PC-3 (cell line): ENCODE measurements around the gene CCDC154. TPM values are rescaled to one million over a fixed set of nuclear protein-coding genes. Genes with fewer than 3 reads are reported as not detected.

Source experiments
- ATAC-seq: fragments of 200-7000 bp; cut with Tn5 transposase; 2 replicates; pipeline ENCODE4 v1.9.1; 2020; ENCODE audit warnings: mild to moderate bottlenecking, moderate library complexity
- BruUV-seq: library from RNA; stranded (reverse); fragments of 400-500 nt; replicated peaks from 2 replicates; lab custom pipeline; 2021; lab: Mats Ljungman, UMichigan
- CTCF ChIA-PET: fragments of 300-600 bp; sonication (Branson Sonifier 250); formaldehyde crosslinking; loops from one replicate; lab custom pipeline; 2022; ENCODE audit warnings: antibody characterized with exemption; lab: Charles Lee
- POLR2A ChIA-PET: fragments of 300-600 bp; sonication (Branson Sonifier 250); formaldehyde crosslinking; loops from one replicate; lab custom pipeline; 2022; ENCODE audit warnings: antibody characterized with exemption; ENCODE audit not compliant: unreplicated experiment; lab: Charles Lee
- DNase-seq: peaks from one replicate; pipeline ENCODE4 v3.0.0-alpha.2; 2015
- H2AFZ ChIP-seq: fragments of 300-600 bp; sonication (generic); 2 replicates; pipeline ENCODE4 v1.6.0; 2016; ENCODE audit warnings: antibody characterized with exemption, low read length
- H3F3A ChIP-seq: fragments of 300-600 bp; sonication (generic); one replicate; pipeline ENCODE4 v1.6.0; 2017; ENCODE audit warnings: antibody characterized with exemption, low read length, control low read depth, mild to moderate bottlenecking; ENCODE audit not compliant: unreplicated experiment
- H3K27ac ChIP-seq: fragments of 300-600 bp; sonication (generic); 2 replicates; pipeline ENCODE4 v1.5.1; 2016; ENCODE audit warnings: mild to moderate bottlenecking, low read length
- H3K27me3 ChIP-seq: fragments of 300-600 bp; sonication (generic); 2 replicates; pipeline ENCODE4 v1.6.1; 2016; ENCODE audit warnings: low read length, mixed read lengths
- H3K36me3 ChIP-seq: fragments of 300-600 bp; sonication (generic); 2 replicates; pipeline ENCODE4 v1.6.1; 2016; ENCODE audit warnings: low read depth, mixed run types, low read length, mixed read lengths
- H3K4me1 ChIP-seq: fragments of 300-600 bp; sonication (generic); 2 replicates; pipeline ENCODE4 v1.5.1; 2016; ENCODE audit warnings: low read length; ENCODE audit not compliant: insufficient read depth
- H3K4me2 ChIP-seq: fragments of 300-600 bp; sonication (generic); 2 replicates; pipeline ENCODE4 v1.6.0; 2016; ENCODE audit warnings: low read length
- H3K4me3 ChIP-seq: fragments of 300-600 bp; sonication (generic); 2 replicates; pipeline ENCODE4 v1.5.1; 2016; ENCODE audit warnings: mild to moderate bottlenecking, low read length, mixed read lengths
- H3K79me2 ChIP-seq: fragments of 300-600 bp; sonication (generic); 2 replicates; pipeline ENCODE4 v1.6.1; 2017; ENCODE audit warnings: low read length, mixed read lengths
- H3K9ac ChIP-seq: fragments of 300-600 bp; sonication (generic); 2 replicates; pipeline ENCODE4 v1.6.0; 2016; ENCODE audit warnings: mild to moderate bottlenecking, low read length
- H3K9me2 ChIP-seq: fragments of 300-600 bp; sonication (generic); replicated peaks from 2 replicates; pipeline ENCODE4 v1.6.1; 2016; ENCODE audit warnings: mixed run types, low read length, mixed read lengths
- H3K9me3 ChIP-seq: fragments of 300-600 bp; sonication (generic); 2 replicates; pipeline ENCODE4 v1.6.1; 2016; ENCODE audit warnings: low read length, mixed read lengths
- H4K20me1 ChIP-seq: fragments of 300-600 bp; sonication (generic); 2 replicates; pipeline ENCODE4 v1.6.1; 2016; ENCODE audit warnings: low read length, mixed read lengths
- EZH2 ChIP-seq: fragments of 300-600 bp; sonication (generic); IDR thresholded peaks from one replicate; pipeline ENCODE4 v1.6.1; 2017; ENCODE audit warnings: antibody characterized with exemption, mild to moderate bottlenecking, low read length; ENCODE audit not compliant: unreplicated experiment
- EZH2phosphoT487 ChIP-seq: fragments of 300-600 bp; sonication (generic); IDR thresholded peaks from 2 replicates; pipeline ENCODE4 v1.6.1; 2018; ENCODE audit warnings: mild to moderate bottlenecking, antibody characterized with exemption, low read length, borderline replicate concordance
- intact Hi-C: fragments of 100-400 bp; cut with micrococcal nuclease; formaldehyde crosslinking; loops from 2 replicates; pipeline ENCODE4 v1.9.0; 2023
- total RNA-seq: library from RNA; depleted of rRNA; stranded (reverse); fragments of >200 nt; gene quantifications from 2 replicates; pipeline ENCODE4 v1.2.3, GENCODE V29; 2014
- TF ChIP-seq, protein P1 (sequence below): fragments of 300-600 bp; sonication (generic); conservative IDR thresholded peaks from 2 replicates; pipeline ENCODE4 v1.5.1; 2017; ENCODE audit warnings: antibody characterized with exemption, low read depth, mild to moderate bottlenecking, low read length

The CCDC154 gene
- total RNA-seq, 1 experiment from 2014 or later, result not detected

DNA sequence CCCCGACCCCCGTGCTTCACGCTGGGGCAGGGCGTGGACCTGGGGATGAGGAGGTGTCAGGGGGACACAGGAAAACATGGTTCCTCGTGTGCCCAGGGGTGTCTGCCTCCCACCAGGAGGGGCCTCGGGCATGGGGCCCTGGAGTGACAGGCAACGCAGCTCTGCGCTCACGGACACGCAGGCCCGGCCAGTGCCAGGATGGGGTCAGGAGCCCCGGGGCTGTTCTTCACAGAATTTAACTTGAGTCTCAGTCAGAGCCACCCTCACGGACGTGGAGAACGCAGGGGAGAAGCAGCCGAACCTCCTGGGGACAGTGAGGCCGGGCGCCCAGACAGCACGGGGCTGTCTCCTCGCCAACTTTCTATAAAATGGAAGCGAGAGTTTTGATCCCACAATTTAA, 46.6 kb downstream of the CCDC154 start:
- Histone ChIP-seq H3K9me2 (no peaks in the 10 kb centered on the region), H2AFZ (no peak overlapping the region), H4K20me1 (no peaks in the 10 kb centered on the region), H3K79me2 (no peaks in the 10 kb centered on the region), H3K36me3 (no peaks in the 10 kb centered on the region), H3K9me3 (no peaks in the 10 kb centered on the region), H3K9ac (no peak overlapping the region), H3K4me1 (no peaks in the 10 kb centered on the region), H3F3A (no peaks in the 10 kb centered on the region), H3K27me3 (no peaks in the 10 kb centered on the region), H3K27ac (no peak overlapping the region), H3K4me2 (no peak overlapping the region), H3K4me3 (no peak overlapping the region)
- BruUV-seq, result no TSS peak
- ChIA-PET POLR2A (no interaction called here), CTCF (no interaction called here)
- no peak for ATAC-seq
- intact Hi-C loops, result no loop called here
- TF ChIP-seq EZH2, result no peak
- TF ChIP-seq EZH2phosphoT487, result no peak
- TF ChIP-seq, protein P1, sequence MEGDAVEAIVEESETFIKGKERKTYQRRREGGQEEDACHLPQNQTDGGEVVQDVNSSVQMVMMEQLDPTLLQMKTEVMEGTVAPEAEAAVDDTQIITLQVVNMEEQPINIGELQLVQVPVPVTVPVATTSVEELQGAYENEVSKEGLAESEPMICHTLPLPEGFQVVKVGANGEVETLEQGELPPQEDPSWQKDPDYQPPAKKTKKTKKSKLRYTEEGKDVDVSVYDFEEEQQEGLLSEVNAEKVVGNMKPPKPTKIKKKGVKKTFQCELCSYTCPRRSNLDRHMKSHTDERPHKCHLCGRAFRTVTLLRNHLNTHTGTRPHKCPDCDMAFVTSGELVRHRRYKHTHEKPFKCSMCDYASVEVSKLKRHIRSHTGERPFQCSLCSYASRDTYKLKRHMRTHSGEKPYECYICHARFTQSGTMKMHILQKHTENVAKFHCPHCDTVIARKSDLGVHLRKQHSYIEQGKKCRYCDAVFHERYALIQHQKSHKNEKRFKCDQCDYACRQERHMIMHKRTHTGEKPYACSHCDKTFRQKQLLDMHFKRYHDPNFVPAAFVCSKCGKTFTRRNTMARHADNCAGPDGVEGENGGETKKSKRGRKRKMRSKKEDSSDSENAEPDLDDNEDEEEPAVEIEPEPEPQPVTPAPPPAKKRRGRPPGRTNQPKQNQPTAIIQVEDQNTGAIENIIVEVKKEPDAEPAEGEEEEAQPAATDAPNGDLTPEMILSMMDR, result no peak
- DNase-seq, result no peak

DNA sequence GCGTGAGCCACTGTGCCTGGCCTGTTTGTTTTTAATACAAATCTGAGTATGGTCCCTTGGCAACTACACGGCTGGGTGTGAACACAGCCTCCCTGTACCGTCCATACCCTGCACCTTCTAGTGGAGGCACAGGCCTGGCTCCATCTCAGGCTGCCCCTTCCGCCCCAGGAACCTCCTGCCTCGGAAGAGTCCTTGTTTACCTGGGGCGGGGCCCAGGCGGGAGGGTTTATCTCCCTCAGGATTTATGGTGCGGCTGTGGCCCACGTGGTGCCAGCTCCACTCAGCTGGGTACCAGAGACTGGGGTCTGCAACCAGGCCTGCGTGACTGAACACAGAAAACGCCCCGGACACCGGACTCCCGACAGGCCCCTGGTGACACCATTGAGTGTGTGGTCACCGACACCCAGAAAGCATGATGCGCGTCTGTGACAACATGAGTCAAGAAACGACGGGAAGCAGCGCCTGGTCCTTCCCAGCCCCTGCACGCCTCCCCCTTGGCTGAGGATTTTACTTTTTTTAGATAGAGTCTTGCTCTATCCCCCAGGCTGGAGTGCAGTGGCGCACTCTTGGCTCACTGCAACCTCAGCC, 48.8 kb downstream of the CCDC154 start:
- Histone ChIP-seq H2AFZ (no peak overlapping the region), H3K27ac (no peak overlapping the region), H3K36me3 (no peaks in the 10 kb centered on the region), H3K4me1 (no peaks in the 10 kb centered on the region), H4K20me1 (no peaks in the 10 kb centered on the region), H3K79me2 (no peaks in the 10 kb centered on the region), H3K9ac (no peak overlapping the region), H3K4me2 (no peak overlapping the region), H3K9me2 (no peaks in the 10 kb centered on the region), H3K9me3 (no peaks in the 10 kb centered on the region), H3F3A (no peaks in the 10 kb centered on the region), H3K4me3 (no peak overlapping the region), H3K27me3 (no peaks in the 10 kb centered on the region)
- no peak for DNase-seq
- POLR2A ChIA-PET, result no interaction called here
- no TSS peak for BruUV-seq
- TF ChIP-seq EZH2phosphoT487 (no peak), EZH2 (no peak)
- TF ChIP-seq, protein P1, result no peak
- CTCF ChIA-PET, result no interaction called here
- intact Hi-C loops, result no loop called here
- ATAC-seq, result no peak

DNA sequence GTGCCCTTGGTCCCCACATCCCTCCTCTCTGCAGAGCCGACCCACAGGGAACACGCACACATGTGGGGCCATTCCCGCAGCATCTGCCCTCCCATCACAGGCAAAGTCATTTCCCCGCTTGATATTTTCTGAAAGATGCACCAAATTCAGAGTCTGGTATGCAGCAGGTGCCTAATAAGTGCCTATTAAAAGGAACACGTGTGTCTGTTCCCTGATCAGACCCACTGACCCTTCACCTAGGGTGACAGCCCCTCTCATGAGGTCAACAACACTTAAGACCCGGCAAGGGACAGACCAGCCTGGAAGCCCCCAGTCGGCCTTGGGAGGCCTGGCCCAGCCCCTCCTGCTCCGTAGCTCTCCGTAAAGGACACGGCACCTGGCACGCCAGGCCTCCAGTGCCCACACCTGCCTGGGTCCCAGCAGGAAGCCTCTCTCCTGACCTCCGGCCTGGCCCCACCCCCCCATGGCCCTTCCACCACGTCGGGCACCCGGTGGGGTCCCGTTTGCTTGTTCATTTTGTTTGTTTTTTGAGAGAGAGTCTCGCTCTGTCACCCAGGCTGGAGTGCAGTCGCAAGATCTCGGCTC, 49.9 kb downstream of the CCDC154 start:
- TF ChIP-seq, protein P1, result no peak
- no peak for TF ChIP-seq EZH2phosphoT487
- no peak for TF ChIP-seq EZH2
- H3K79me2 ChIP-seq, result no peaks in the 10 kb centered on the region
- no peak overlapping the region for H3K4me2 ChIP-seq
- H3K9ac ChIP-seq, result no peak overlapping the region
- POLR2A ChIA-PET, result no interaction called here
- DNase-seq, result no peak
- H2AFZ ChIP-seq, result no peak overlapping the region
- ATAC-seq, result no peak
- H3K9me3 ChIP-seq, result no peaks in the 10 kb centered on the region
- CTCF ChIA-PET, result no interaction called here
- no peaks in the 10 kb centered on the region for H3K27me3 ChIP-seq
- H3K4me3 ChIP-seq, result no peak overlapping the region
- no peaks in the 10 kb centered on the region for H3K9me2 ChIP-seq
- no peaks in the 10 kb centered on the region for H3F3A ChIP-seq
- intact Hi-C loops, result no loop called here
- H3K4me1 ChIP-seq, result no peaks in the 10 kb centered on the region
- no peaks in the 10 kb centered on the region for H3K36me3 ChIP-seq
- BruUV-seq, result no TSS peak
- H3K27ac ChIP-seq, result no peak overlapping the region
- H4K20me1 ChIP-seq, result no peaks in the 10 kb centered on the region
